ENCODE results near the gene BCAS4.

Gene BCAS4

DNA sequence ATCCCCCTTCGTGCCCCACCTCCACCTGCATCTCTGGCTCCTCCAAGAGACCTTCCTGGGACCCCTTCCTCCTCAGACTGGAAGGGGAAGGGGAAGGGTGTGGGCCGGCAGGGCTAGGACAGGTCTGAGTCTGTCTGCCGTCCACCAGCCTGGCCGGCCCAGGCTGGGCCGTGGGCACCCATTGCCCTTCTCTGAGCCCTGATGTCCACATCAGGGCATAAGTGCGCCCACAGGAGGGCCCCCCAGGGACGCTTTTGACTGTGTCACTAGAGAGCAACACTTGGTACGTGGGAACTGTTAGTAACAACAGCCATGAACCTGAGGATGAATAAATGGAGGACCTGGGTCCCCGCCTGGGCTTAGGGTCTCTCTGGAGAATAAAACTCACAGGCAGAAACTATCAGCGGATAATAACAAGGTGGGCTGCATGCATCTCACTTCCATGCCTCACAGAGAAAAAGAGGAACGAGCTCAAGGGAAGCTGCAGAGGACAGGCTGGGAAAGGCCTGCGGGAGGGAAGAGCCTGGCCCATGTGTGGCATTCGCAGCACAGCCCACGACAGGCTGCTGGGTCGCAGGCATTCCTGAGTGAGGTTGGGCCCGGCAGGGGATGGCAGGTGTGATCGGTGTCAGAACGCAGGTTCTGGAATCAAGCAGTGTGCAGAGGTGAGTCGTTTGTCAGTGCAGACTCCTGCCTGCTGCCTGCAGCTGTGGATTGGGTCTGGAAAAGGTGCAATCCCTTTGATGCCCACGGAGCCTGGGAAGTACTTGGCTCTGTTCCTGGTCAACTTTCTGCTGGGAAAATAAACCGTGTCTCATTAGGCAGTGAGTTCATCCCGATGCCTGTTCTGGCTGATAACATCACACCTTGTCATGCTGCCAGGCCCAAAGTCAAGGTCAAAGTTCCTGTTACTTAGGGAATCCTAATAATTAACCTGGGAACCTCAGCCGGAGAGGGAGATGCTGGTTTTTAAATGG is 60.9 kb downstream of the BCAS4 start:
- no peak for DNase-seq (ENCODE audit: low read depth)

DNA sequence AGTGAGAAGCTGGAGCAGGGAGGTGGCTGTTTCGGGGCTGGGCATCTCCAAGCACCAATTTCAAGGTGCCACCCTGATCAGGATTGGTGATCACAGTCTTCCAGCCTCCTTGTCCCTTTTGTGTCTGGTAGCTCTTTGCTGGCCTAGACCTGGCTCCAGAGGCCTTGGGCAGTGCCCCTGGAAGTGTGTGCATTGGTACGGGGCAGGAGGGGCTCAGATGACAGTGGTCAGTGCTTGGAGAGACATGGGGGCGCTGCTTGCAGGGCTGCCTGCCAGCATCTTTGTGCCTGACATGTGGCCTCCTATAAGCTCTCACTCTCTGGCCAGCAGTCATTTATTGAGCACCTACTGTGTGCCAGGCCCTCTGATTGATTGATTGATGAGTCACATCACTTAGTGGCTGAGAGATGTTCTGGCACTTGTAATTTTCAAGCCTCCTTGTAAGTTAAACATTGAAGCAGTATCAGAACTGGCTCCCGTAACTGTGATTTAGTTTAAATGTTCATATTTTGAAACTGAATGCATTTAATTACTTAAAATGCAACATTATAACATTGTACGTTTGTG is 61.7 kb downstream of the BCAS4 start:
- DNase-seq (ENCODE audit: low read depth) = no peak

DNA sequence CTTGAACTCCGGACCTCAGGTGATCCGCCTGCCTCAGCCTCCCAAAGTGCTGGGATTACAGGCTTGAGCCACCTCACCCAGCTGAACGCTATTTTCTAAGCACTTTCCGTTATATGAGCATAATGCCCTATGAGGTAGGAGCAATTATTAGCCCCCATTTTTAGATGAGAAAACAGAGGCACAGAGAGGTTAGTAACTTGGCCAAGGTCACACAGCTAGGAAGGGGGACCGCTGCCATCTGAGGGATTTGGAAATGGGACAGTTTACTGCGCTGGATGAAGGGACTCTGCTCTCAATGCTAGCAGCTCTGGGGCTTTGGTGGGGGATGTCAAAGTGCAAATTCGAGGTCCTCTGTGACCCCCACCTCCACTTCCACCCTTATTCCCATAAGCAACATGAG is 62.5 kb downstream of the BCAS4 start:
- DNase-seq (ENCODE audit: low read depth) = no peak

DNA sequence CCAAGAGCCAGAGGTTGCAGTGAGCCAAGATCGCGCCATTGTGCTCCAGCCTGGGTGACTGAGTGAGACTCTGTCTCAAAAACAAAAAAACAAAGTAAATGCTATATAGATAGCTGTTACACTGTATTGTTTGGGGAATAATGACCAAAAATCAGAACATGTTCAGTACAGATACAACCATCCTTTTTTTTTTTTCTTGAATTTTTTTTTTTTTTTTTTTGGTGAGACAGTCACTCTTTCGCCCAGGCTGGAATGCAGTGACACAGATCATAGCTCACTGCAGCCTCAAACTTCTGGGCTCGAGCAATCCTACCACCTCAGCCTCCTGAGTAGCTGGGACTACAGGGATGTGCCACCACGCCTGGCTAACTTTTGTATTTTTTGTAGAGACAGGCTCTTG is 63.7 kb downstream of the BCAS4 start:
- no peak for DNase-seq (ENCODE audit: low read depth)

- no peak for DNase-seq (ENCODE audit: low read depth)
Measured at GRCh38 chr20:50859161-50859560, 64.3 kb downstream of the BCAS4 start.

DNA sequence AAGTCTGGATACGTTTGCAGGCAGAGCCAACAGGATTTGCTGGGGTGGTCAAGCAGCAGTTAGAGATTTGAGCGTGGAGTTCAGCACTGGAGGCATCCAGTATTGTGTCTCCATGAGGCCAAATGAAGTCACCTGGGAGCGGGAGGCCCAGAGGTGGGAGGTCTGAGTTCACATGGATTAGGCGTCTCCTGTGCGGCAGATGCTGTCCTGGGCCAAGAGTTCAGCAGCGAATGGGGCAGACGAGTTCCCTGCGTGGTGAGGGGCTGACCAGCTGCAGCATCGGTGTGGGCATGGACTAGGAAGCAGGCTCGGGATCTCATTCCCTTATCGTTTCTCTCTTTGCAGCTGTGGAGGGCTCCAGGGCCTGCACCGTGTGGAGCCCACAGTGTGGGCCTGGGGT is 66.2 kb downstream of the BCAS4 start:
- DNase-seq (ENCODE audit: low read depth) = no peak

DNA sequence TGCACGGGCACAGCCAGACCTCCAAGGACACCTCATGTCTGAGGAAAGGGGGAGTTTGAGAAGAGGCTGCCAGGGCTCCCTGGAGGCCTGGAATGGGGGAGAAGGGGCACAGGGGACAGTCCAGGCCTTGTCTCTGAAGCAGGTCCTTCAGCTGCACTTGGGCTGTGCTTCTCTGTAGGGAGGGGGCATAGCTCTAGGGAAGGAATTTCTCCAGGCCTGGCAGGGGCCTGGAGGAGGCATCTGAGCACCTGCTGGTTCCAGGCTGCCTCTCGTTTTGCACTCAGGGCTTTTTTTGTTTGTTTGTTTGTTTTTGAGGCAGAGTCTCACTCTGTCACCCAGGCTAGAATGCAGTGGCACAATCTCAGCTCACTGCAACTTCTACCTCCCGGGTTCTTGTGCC is 67.7 kb downstream of the BCAS4 start:
- no peak for DNase-seq (ENCODE audit: low read depth)

- DNase-seq (ENCODE audit: low read depth) = no peak
Measured at GRCh38 chr20:50865114-50865513, 70.3 kb downstream of the BCAS4 start.

GRCh38 chr20:50865591-50865990 is 70.7 kb downstream of the BCAS4 start:
- DNase-seq (ENCODE audit: low read depth) = no peak

DNA sequence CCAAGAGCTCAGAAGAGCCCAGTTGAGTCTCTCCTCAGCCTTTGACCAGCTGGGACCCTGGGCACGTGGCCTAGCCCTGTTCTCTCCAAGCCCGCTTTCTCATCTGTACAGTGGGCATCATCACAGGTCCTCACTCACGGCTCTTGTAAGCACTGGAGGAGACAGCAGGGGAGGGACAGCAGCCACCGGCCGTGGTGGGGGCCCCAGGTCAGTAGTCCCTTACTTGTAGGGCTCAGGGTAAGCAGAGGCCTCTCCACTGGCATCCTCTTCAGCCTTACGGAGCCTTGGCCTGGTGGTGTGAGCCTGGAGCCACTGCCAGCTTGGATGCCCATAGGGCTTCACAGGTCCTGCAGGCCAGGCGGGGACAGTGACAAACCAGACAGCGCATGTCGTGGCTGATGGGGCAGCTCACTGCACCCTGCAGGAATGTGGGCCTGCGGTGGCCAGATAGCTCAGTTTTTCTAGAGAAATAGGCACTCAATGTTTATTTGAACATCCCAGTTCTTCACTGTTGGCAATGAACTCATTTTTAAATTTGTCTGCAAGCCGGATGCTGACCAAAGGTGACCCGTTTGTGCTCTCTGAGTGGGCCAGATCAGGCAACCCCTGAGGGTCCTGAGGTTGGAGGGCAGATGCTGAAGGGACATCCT is 71.3 kb downstream of the BCAS4 start:
- DNase-seq (ENCODE audit: low read depth) = no peak

DNA sequence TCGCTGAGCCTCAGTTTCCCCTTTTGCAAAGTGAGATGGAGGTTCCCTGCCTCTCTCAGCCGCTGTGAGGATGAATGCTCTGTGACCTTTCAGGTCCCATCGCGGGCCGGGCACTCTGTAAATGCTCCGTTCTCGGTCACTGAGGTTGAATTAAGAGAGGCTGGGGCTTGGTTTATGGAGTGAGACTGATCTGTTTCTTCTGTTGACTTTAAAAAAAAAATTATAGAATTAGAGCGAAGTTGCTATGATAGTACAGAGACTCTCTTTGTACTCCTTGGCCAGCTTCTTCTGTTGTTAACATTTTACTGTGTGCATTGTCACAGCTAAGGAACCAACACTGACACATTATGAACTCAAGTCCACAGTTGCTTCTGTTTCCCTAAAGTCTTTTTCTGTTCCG is 72.0 kb downstream of the BCAS4 start:
- no peak for DNase-seq (ENCODE audit: low read depth)

GRCh38 chr20:50867805-50868204 is 72.9 kb downstream of the BCAS4 start:
- no peak for DNase-seq (ENCODE audit: low read depth)

- DNase-seq (ENCODE audit: low read depth) = no peak
Measured at GRCh38 chr20:50868509-50869495, 73.9 kb downstream of the BCAS4 start.

DNA sequence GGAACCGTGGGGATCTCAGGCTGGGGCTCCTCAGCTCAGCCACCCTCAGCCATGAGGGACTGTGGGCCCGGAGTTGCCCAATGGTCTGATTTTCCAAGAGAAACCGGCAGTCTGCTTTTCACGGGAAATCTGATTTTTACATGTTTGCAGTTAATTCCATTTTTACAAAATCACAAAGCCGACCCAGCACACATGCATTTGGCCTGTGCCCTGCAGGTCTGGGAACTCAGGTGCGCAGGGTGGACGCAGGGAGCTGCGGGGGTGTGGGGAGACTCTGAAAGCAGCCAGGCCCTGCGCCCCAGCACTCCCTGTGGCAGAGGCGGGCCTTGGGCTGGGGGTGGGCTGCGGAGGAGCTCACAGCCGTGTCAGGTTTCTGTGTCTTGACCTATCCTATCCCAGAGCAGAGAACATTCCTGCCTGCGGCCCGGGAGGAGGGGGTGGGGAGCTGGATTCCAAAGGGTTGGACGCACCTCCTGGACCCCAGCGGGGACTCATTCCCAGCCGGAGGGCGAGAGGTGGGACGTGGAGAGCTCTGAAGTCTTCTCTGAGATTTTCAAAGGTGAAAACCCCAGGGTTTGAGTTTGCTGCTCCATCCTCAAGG is 75.8 kb downstream of the BCAS4 start:
- DNase-seq (ENCODE audit: low read depth) = no peak

DNA sequence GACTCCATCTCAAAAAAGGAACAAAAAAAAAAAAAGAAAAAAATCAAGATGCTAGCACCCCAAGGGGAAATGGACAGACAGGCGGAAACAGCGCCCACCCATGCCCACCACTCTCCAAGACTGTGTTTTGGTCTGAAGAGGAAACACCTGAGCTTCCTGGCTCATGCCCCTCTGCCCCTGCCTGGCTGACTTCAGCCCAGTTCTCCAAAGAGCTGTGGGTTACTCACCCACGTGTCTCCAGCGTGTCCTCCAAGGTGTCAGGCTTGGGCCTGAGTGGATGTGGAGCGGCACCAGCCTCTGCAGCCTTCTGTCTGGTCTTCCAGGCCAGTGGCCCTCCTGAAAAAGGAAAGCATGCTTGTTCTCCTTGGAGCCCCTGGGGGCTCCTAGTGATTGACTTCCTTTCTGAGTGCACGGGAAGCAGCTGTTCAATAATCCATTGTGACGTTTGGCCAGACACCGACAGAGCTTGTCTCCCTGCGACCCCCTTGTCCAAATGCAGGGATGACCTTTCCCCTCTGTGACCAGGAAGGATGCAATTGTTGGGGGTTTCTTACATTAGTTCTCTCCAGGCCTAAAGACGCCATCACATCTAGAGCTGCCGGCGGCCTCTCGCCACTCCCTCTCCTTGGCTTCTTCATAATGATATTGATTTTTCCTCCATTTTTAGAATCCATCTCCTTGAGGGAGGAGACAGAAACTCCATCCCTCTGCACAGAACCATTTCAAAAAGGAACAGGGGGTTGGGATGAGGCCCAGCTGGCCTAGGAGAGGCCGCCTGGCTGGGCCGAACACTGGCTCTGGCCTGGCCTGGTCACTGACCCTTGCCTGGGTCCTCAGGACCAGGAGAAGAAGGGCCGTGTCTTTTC is 77.9 kb downstream of the BCAS4 start:
- DNase-seq (ENCODE audit: low read depth) = no peak

DNA sequence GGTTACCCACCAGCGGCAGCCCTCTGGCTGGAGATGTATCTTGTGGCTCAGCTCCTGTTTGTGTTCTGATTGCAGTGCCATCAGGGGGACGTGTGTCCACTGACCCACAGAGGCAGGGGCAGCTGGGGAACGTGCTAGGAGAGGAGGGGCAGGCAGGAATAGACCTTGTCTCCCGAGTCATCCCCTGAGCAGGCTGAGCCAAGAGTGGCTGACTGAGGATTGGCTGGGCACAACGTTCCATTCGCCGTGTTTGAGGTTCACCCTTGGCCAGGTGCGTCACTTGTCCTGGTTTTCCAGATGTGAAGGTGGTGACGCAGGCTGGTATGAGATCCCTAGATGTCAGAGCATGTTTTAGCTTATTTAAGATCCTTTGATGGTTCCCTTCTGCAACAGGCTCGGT is 78.7 kb downstream of the BCAS4 start:
- no peak for DNase-seq (ENCODE audit: low read depth)

GRCh38 chr20:50874111-50874757 is 79.4 kb downstream of the BCAS4 start:
- DNase-seq (ENCODE audit: low read depth) = no peak

DNA sequence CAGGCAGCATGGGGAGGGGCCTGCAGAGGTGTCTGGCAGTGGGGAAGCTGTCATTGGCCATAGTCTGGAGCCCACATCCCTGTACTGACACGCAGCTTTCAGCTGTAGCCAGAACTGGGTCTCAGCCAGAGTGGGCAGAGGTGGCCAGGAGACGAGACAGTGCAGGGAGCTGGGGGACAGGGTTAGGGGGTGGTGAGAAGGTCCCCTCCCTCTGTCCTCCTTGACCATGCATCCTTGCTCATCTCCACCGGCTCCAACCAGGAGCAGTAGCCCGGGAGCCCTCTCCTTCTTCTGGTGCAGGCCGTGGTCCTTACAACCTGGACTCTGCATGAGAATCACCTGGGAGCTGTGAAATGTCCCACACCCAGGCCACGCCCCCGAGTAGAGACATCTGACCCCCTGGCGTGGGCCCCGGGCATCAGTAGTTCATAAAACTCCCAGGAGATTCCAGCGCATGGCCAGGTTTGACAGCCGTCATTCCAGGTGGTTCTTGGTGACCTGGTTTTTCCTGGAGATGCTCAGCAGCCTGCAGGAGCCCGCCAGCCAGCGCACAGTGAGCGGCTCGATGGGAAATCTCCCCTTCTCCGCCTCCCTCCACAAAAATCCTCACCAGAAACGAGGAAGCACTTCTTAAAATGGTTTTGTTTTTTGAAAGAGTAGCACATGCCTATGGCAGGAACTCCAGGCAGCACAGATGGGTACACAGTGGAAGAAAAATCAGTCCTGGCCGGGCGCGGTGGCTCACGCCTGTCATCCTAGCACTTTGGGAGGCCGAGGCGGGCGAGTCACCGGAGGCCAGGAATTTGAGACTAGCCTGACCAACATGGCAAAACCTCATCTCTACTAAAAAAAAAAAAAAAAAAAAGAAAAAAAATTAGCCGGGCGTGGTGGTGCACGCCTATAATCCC is 80.2 kb downstream of the BCAS4 start:
- no peak for DNase-seq (ENCODE audit: low read depth)
